NCI-H2029 treated with DMSO at 0.1 percent for 48 hours (cell line): ENCODE measurements around the gene CDH4.

Experiments used
- DNase-seq: peaks from one replicate; lab custom pipeline; 2025; lab: John Stamatoyannopoulos, UW

The CDH4 gene

GRCh38 chr20:61719691-61720347, 467.8 kb downstream of the CDH4 start:
- DNase-seq, result no peak

DNA sequence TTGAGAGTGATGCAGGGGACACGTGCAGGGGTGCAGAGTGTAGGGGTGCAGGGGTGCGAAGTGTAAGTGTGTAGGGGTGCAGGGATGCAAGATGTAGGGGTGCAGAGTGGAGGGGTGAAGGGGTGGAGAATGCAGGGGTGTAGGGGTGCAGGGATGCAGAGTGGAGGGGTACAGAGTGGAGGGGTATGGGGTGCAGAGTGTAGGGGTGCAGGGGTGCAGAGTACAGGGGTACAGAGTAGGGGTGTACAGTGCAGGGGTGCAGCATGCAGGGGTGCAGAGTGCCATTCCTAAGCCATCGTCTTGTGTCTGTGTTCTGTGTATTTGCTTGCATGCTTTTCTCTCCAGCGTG, 468.3 kb downstream of the CDH4 start:
- no peak for DNase-seq

- DNase-seq, result no peak
These were observed 470.2 kb downstream of the CDH4 start for GRCh38 chr20:61722146-61722678.

DNA sequence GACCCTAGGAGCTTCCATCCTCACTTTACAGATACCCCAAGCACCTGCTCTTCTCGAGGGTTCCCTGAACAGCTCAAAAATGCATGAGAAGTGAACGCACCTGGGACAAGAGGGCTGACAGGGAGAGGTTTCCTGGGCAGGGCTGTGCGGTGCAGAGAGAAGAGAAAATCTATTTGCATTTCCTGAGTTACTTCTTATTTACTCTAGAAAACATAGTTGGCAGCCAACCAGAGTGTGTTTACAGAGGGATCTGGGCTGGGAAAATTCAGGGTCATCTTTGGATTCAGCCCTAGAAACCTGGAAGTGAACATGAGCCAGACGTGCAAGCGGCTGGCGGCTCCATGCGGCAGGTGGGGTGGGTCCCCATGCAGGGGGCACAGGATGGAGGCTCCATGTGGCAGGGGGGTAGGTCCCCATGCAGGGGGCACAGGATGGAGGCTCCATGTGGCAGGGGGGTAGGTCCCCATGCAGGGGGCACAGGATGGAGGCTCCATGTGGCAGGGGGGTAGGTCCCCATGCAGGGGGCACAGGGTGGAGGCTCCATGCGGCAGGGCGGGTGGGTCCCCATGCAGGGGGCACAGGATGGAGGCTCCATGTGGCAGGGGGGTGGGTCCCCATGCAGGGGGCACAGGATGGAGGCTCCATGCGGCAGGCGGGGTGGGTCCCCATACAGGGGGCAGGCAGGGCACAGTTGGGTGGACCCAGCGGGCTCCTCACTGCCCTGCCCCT, 471.6 kb downstream of the CDH4 start:
- no peak for DNase-seq

- no peak for DNase-seq
These were observed 472.3 kb downstream of the CDH4 start for GRCh38 chr20:61724376-61724775.

GRCh38 chr20:61725145-61725544, 473.1 kb downstream of the CDH4 start:
- DNase-seq, result no peak

DNA sequence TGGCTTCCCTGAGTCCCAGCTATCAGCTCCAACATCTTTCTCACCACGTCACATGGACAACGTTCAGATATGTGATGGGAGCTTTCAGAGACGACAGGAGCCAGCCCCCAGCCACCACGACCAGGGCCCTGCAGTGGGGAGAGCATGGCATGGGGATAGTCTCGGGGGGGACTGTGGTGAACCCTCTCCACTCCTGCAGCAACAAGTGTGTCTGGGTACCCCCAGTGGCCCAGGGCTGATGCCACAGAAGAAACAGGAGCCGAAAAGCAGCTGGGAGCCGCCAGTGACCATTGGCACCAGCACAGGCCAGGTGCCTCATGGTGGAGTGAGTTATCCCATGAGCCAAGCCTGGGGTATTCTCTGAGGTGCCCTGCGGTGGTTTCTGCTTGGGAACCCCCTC, 473.9 kb downstream of the CDH4 start:
- no peak for DNase-seq

DNA sequence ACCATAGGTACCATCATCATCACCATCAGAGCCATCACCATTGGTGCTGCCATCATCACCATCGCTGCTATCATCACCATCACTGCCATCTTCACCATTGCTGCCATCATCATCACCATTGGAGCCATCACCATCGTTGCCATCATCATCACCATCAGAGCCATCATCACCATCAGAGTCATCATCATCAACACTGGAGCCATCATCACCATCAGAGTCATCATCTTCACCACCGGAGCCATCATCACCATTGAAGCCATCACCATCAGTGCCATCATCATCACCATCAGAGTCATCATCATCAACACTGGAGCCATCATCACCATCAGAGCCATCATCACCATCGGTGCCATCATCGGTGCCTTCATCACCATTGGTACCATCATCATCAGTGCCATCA, 474.9 kb downstream of the CDH4 start:
- no peak for DNase-seq

DNA sequence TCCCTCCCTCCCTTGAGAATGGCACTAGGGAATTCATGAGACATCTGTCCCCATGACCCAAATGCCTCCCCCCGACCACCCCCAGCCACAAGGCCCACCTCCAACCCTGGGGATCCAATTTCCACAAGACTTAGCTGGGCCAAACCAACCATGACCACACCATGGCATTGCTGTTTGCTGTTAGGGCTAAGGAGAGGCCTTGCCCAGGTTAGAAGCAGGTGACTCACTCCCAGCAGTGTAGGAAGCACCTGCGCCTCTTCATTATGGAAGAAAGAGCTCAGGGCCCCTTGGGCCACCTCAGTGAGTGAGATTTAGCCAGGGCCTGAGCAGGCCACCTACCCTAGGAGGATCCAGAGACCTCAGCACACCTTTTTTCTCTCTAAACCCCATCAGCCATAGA, 475.7 kb downstream of the CDH4 start:
- no peak for DNase-seq

DNA sequence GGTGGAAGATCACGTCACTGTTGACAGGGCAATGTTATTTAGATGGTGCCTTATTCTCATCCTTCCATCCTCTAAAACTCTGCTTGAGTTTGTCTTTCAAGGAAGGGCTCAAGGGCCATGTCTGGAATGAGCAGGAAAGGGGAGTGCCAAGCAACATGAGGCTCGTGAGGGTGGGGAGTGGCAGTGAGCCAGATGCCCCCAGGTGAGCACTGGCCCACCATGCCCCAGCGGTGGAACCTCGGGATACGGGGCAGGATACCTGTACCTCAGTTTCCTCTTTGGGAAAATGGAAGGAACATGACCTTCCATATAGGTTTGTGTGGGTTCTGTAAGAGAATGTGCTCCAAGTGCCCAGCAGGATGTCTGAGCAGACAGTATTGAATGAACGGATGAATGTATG, 476.3 kb downstream of the CDH4 start:
- no peak for DNase-seq

DNA sequence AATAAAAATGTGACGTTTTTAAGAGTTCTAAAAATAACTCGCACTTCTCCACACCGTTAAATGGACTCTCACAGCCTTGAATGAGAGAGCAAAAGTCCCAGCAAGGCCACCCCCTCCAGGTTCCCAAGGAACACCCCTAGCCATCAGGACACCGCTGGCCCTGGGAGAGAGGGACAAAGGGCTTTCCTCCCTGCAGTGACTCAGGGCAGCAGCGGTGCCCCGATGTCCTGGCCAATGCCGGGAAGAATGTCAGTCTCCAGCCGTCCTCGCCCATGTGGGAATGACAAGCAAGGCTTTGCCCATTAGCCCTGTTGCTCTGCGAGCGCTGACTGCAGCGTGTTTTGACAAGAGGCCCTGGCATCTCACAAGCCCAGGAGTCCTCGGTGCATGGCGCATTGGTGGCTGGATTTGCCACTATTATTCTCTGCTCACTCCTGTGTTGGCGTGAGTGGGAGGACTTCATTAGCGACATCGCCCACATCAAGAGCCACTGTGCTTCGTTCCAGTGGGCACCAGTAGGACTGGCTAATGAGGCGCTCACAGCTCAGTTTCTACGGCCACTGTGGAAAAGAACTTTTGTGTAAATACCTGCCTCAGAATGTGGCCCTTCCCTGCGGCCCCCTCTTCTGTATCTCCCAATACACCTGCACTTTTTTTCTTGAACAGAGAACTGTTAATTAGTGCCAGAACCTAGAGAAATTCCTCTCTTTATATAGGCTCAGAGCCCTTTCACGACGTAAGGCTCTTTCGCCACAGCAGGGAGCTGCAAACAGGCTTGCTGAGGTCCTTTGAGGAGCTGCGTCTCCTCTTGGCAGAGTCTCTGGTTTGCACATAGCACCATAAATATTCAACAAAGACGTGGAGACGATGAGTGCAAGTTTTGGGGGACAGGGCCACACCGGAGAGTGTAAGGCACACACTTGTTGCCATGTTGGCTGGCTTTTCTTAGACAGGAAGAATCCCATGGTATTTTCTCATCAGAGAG, 477.0 kb downstream of the CDH4 start:
- DNase-seq, result no peak

GRCh38 chr20:61730631-61731362, 478.7 kb downstream of the CDH4 start:
- no peak for DNase-seq

DNA sequence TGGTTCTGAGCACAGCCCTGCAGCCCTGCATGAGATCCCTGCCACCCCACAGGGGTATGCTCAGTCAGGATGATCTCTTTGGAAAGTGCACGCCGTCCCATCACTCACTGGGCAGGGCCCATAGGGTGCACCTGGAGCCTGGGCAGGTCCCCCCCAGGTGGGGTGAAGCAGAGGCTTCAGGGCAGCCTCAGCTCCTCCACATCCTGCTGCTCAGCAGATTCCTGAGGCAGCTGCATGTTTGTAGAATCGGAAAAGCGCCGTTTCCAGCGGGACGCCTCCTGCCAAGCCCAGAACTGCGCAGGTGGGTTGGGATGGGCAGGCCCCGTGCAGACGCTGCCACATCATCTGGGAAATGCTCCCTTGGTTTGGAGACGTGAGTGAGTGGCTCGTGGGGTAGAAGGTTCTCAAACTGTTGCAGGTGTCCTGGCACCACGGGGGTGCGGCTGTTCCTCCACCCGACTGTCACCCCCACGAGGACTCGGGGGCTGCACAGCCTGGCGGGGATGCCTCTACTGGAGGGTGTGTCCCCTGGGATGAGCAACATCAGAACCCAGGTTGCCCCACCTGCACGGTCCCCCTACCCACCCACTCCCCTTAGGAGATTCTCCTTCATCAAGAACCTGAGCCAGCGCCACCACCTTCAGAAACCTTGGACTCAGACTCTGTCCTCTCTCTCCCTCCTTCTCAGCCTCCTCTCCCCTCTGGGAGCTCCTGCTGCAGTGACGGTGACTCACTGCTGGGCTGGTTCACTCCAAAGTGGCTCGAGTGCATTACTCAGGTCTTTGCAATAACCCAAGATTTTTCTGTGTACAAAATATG, 479.5 kb downstream of the CDH4 start:
- no peak for DNase-seq

DNA sequence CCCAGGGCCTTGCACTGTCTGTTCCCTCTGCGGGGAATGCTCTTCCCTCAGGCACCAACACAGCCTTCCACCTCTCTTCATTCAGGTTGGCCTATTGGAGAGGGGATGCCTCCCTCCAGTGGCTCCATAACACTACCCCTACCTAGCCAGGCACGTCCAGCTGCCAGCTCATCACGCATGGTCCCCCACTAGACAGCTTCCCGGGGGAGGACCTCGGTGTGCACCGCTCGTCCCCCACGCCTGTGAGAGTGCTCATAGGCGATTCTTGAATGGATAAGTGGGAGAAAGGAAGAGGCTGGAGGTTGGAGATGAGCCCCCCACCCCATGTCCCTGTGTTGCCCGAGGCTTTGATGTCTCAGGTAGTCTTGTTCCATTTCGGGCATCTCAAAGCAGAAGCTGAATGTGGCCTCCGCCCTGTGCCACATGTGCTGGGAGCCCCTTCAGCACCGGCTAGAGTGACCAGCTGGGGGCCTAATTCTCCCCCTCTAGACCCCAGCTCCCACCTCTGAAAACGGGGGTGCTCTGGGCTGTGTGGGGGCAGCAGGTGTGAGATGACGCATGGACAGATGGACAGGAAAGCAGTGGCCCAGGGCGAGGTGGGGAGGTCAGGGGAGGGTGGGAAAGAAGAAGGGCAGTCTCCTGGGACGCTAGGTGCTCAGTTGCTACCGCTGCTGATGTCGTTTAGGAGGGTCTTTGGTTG, 480.6 kb downstream of the CDH4 start:
- DNase-seq, result no peak

DNA sequence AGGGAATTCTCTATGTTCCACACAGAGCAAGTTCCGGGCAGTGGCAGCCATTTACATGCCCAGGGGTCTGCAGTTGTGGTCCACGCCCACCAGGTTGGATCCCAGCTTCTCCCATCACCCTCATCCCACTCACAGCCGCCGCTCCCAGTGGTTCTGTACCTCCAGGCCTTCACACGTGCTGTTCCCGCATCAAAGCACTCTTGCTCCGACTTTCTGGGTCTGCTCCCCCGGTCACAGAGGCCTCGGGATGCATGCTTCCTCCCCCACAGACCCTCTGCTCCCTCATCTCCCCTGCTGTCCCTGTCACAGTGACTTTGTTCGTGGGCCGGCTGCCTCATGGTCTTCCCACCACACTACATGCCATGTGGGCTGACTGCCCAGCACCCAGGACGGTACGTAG, 481.2 kb downstream of the CDH4 start:
- DNase-seq, result no peak

DNA sequence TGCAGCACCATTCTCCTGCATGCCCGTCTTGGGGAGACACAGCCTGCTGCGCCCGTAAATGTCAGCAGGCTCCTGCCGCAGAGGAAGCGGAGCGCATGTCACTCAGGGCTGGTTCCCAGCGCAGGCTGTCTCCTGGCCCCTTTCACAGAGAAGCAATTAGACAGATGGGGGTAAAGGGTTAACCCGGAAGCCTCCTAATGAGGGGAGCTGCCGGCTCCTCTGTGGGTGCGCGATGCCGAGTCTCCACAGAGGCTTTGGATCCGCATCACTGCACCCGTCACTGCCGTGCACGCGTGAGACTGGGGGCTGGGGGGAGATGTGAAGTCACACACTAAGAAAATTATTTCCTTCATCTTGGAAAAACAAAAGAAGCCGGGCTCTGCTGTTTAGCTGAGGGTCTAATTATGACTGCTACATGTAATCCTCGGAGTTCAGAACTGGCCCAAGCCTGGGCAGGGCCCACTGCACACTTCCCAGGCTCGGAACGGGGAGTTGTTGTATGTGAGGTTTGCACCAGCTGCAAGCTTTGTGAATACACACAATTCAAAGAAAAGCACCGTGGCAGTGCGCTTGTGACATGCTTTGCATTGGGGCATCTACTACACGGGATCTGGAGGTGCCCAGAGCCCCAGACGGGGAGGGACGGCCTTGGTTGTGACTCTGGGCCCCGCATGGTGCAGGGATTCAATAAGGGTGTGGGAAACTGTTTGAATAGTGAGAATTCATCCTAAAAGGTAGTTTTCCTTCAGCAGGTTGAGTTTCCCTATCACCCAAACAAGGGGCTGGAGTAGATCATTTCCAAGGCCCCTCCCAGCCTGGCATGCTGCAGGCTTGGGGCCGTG, 482.1 kb downstream of the CDH4 start:
- no peak for DNase-seq

- no peak for DNase-seq
These were observed 482.9 kb downstream of the CDH4 start for GRCh38 chr20:61734733-61735502.

DNA sequence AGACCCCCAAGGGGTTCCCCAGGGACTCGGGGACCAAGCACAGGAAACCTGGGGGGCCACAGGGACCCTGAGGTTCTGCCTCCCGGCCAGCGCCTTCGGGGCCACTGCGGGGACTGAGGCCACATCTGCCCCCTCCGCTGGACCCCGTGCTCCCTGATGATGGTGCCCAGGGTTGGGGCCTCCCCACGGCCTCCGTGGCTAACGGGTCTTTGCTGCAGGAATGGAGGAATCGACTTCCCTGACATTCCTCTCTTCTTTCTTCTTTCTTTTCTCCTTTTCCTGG, 483.4 kb downstream of the CDH4 start:
- no peak for DNase-seq
